ENCODE measurements around the gene HS3ST2. TPM values are rescaled to one million over a fixed set of nuclear protein-coding genes. Genes with fewer than 3 reads are reported as not detected.
A peak's percentile ranks its signal among the peaks of the same experiment; 100 is the strongest.
"Not testable (repeated sequence)": the region's sequence is repeated elsewhere in the genome, so short reads cannot be mapped to it uniquely, and the experiment has no call there.

Gene HS3ST2
- total RNA-seq, 1 experiment from 2014 or later: not detected

DNA sequence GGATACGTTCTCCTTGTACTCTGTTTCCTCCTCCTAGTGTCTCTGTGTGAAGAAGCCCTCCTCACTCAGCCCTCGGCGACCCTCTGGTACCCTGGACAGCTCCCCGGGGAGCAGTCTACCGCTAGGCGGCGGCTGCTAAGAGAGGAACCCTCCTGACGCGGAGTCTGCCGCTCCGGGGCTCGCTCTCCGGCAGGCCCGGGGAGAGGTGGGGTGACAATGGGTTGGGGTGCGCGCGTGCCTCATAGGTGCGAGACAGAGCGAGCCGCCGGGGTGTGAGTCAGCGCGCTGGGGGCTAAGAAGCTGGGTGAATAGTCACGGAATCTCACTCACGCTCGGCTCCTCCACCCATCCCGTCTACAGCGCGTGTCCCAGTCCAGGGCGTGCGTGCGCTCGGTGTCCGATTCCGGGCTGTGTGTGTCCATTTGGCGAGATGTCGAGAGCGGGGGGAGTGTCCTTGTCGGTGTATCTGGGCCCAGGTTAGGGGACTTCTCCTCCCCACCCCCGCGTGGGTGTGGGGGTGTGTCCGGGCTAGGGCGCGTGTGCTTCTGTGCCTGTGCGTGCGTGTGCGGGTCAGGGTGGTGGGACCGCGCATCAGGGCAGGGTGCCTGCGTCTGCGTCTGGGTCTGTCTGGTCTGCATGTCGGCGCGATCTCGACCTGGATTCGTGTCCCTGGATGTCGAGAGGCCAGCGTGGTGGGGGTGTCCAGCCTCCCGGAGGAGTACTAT lies 577 bp upstream of the HS3ST2 start:
- DNase-seq (ENCODE audit: low spot score): no peak

- DNase-seq (ENCODE audit: low spot score): no peak
Observed at GRCh38 chr16:22814711-22815105, 746 bp downstream of the HS3ST2 start.

GRCh38 chr16:22815863-22816262 lies 1.9 kb downstream of the HS3ST2 start:
- no peak for DNase-seq (ENCODE audit: low spot score)

- DNase-seq (ENCODE audit: low spot score): peak; percentile 65
Observed at GRCh38 chr16:22816475-22816874, 2.5 kb downstream of the HS3ST2 start.

GRCh38 chr16:22818736-22819135 lies 4.8 kb downstream of the HS3ST2 start:
- DNase-seq (ENCODE audit: low spot score): not testable (repeated sequence)

GRCh38 chr16:22838681-22839080 lies 24.7 kb downstream of the HS3ST2 start:
- DNase-seq (ENCODE audit: low spot score): no peak

DNA sequence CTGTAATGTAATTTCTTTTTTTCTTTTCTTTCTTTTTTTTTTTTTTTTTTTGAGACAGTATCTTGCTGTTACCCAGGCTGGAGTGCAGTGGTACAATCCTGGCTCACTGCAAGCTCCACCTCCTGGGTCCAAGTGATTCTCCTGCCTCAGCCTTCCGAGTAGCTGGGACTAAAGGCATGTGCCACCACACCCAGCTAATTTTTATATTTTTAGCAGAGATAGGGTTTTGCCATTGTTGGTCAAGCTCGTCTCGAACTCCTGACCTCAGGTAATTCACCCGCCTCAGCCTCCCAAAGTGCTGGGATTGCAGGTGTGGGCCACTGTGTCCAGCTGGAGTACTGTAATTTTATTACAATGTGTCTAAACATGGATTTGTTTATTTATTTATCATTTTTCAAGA lies 28.1 kb downstream of the HS3ST2 start:
- DNase-seq (ENCODE audit: low spot score): not testable (repeated sequence)

GRCh38 chr16:22843122-22843521 lies 29.2 kb downstream of the HS3ST2 start:
- no peak for DNase-seq (ENCODE audit: low spot score)

GRCh38 chr16:22843856-22844255 lies 29.9 kb downstream of the HS3ST2 start:
- DNase-seq (ENCODE audit: low spot score): no peak

DNA sequence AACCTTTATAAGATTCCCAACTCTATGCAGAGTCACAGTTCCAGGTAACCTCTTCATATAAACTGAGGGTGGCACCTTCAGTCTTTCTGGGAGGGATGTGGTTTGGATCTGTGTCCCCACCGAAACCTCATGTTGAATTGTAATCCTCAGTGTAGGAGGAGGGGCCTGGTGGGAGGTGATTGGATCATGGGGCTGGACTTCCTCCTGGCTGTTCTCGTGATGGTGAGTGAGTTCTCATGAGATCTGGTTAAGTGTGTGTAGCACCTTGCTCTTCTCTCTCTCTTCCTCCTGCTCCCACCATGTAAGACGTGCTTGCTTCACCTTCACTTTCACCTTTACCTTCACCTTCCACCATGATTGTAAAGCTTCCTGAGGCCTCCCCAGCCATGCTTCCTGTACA lies 30.5 kb downstream of the HS3ST2 start:
- no peak for DNase-seq (ENCODE audit: low spot score)

DNA sequence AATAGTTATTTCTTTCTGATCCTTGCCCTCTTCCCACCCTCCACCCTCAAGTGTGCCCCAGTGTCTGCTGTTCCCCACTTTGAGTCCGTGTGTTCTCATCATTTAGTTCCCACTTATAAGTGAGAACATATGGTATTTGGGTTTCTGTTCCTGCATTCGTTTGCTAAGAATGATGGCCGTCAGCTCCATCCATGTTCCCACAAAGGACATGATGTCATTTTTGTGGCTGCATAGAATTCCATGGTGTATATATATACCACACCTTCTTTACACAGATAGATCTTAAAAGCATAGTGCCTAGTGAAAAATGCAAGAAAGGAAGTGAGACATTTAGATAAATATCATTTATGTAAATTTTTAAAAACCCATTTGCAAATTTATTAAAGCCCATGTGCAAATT lies 33.1 kb downstream of the HS3ST2 start:
- no peak for DNase-seq (ENCODE audit: low spot score)

DNA sequence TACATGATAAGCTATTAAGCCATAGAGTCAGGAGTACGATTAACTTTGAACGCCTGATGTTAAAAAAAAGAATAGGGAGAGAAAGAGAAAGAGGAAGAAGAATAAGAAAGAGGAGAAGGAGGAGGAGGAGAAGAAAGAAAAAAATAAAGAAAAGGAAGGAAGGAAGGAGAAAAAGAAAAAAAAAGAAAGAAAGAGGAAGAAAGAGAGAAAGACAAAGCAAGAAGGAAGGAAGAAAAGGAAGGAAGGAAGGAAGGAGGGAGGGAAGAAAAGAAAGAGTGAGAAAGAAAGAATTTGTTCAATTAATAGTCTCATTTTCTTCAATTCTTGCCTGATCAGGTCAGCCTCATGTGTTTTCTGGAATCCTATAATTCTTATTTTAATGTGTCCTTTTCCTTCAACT lies 33.7 kb downstream of the HS3ST2 start:
- no peak for DNase-seq (ENCODE audit: low spot score)

GRCh38 chr16:22848451-22848850 lies 34.5 kb downstream of the HS3ST2 start:
- no peak for DNase-seq (ENCODE audit: low spot score)

DNA sequence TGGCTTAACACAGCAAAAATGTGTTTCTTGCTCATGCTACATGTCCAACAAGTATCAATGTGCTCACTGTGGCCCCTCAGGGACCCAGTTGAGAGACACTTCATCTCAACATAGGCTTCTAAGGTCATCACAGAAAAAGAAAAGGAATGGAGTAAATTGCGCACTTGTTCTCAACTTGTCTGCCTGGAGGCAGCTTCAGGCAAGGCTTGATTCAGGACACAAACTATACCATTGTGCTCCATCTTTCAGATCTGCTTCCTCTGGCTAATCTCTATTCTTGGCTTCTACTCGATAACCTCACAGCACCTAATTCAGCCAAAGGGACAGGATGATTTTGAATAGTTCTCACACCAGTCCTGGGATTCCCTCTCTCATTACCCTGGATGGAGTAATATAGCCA lies 35.6 kb downstream of the HS3ST2 start:
- DNase-seq (ENCODE audit: low spot score): no peak

DNA sequence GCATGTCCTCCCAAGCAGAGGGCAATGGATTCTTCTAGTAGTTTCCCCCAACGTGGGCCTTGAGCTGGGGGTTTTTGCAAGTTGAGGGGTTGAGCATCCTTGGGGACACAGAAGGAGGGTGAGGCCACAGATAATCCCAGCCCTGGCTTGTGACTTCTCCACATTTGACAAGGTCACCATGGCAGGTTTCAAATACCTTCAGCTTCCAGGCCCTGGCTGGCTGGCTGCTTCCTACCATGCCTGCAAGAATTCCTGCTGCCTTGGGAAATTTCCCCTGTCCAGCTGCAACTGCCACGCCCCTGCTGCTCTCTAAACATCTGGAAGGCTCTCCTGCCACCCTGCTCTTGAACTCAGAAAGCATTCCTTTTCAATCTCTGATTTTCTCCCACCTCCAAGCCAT lies 41.3 kb downstream of the HS3ST2 start:
- DNase-seq (ENCODE audit: low spot score): no peak

DNA sequence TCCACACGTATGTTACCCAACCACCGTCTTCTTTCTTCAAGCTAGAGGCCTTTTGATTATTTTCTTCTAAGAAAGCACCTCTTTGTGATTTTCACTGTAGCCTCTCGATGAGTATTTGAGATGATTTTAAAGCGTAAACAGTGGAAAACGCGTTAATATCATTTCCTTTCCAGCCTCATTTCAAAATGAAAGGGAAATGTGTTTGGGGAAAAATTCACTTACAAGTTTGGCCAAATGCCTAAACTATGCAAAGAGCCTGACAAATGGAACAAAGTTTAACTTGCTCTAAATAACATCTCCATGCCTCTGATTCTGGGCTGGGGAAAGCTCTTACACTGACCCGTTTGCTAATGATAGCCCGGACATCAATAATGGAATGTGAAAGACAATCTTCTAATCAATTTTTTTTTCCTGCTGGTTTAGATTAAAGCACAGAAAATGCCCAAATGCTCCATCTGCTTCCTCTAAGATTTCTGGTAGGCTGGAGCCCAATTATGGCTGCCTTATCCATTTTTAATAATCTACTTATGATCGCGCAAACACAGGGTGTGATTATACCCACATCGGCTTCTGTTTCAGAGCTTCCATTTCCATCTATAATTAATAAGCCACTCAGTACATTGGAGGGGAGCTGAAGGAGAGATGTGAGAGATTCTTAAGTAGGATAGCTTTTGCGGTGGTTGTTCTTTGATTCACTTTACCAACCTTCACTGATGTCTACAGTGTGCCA lies 43.5 kb downstream of the HS3ST2 start:
- no peak for DNase-seq (ENCODE audit: low spot score)

GRCh38 chr16:22859925-22860324 lies 46.0 kb downstream of the HS3ST2 start:
- no peak for DNase-seq (ENCODE audit: low spot score)

DNA sequence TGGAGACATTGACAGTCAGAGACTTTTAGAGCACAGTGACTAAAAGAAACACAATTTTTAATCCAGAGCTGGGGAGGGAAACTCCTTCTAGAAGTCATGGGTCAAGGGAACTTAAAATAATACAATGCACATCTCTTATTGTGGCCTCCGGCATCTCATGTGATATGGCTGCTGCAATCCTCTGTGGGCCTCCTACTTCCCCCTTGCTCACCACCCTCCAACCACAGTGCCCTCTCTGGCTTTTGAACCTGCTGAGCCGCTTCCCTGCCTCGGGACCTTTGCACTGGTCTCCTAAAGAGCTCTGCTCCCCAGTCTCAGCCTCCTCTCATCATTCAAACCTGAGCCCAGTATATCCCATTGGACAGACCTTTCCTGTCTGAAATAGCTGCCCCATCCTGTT lies 47.6 kb downstream of the HS3ST2 start:
- DNase-seq (ENCODE audit: low spot score): no peak

DNA sequence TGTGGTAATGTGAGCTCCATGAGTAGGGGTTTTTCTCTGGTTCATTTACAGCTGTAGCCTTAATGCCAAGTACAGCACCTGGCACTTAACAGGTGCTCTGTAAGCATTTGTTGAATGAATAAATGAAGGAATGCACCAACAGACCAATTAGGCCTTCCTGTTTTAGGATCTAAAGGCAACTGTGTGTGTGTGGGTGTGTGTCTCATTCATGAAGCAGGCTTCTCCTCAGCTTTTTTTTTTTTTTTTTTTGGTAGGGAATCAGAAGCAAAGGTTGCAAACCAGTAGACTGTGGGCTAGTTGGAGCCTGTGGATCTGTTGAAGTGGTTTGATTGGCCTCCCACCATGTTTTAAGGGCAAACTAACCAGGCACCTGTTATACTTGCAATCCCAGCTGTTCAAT lies 48.1 kb downstream of the HS3ST2 start:
- no peak for DNase-seq (ENCODE audit: low spot score)

DNA sequence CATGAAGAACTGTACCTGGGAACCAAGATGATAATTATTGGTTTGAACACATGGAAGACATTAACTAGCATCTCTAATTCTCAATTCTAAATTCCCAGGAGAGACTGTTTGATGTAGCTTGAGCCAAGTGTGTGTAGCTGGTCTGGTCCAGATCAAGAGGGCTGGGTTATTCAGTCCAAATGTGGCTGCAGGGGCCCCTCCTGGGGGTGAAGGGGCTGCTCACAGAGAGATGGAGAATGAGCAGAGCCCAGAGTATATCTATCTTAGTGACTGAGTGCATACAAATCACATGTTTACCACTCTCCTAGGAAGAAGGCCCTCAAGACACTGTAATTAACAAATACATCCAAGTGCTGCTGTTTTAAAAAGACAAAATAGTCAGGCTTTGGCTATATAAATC lies 50.4 kb downstream of the HS3ST2 start:
- no peak for DNase-seq (ENCODE audit: low spot score)

- no peak for DNase-seq (ENCODE audit: low spot score)
Observed at GRCh38 chr16:22868593-22869224, 54.7 kb downstream of the HS3ST2 start.

DNA sequence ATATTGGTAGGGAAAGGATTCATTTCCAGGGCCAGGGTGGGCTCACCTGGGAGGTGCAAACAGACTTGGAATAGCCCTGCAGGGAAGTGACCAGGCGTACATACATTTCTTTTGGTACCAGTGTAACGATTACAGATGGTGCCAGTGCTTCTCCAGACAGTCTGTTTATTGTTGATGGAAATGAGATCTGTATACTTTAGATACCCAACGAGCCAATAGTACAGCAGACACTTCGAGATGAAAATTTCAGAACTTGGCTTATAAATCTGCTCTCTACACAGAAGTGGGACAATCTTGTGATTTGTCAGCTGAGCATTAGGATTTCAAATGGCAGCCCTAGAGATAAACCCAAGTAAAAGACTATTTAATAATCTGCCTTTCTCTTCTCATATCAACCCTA lies 57.9 kb downstream of the HS3ST2 start:
- DNase-seq (ENCODE audit: low spot score): no peak

GRCh38 chr16:22874394-22874793 lies 60.4 kb downstream of the HS3ST2 start:
- no peak for DNase-seq (ENCODE audit: low spot score)

Data from A172 (cell line).